ENCODE data around the gene APLN.

APLN gene

GRCh38 chrX:129650821-129651510 lies 3.8 kb downstream of the APLN start:
- TF ChIP-seq, protein P1, sequence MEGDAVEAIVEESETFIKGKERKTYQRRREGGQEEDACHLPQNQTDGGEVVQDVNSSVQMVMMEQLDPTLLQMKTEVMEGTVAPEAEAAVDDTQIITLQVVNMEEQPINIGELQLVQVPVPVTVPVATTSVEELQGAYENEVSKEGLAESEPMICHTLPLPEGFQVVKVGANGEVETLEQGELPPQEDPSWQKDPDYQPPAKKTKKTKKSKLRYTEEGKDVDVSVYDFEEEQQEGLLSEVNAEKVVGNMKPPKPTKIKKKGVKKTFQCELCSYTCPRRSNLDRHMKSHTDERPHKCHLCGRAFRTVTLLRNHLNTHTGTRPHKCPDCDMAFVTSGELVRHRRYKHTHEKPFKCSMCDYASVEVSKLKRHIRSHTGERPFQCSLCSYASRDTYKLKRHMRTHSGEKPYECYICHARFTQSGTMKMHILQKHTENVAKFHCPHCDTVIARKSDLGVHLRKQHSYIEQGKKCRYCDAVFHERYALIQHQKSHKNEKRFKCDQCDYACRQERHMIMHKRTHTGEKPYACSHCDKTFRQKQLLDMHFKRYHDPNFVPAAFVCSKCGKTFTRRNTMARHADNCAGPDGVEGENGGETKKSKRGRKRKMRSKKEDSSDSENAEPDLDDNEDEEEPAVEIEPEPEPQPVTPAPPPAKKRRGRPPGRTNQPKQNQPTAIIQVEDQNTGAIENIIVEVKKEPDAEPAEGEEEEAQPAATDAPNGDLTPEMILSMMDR (conservative IDR thresholded peaks at IDR 0.05; ENCODE audit: control insufficient read depth, insufficient read depth, low read depth, low read length), result no peak
- no peak for DNase-seq (ENCODE audit: low read depth)
- H3K4me3 ChIP-seq (ENCODE audit: control insufficient read depth, low read depth, low read length), result no peak overlapping the region

DNA sequence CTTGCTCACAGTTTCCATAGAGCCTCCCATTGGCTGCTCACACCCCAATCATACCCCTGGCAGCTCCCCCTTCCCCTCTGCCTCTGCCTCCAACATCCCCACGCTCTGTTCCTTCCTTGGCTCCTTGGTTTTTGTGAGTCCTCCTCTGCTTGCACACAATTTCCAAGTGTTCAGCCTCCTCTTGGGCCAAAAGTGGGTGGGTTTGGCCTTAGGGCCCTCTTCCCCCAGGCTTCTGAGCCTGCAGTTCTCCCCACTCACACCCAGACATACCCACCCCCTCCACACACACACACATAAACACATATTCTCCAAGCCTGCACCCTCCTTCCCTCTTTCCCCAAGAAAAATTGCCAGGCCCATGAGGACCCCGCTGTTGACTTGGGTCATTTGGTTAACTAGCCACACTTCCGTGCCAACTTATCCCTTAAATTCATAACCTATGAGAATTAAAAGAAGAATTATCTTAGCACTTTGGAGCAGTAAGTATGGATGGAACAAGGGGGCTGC lies 4.5 kb downstream of the APLN start:
- TF ChIP-seq, protein P1 (conservative IDR thresholded peaks at IDR 0.05; ENCODE audit: control insufficient read depth, insufficient read depth, low read depth, low read length), result no peak
- no peak overlapping the region for H3K4me3 ChIP-seq (ENCODE audit: control insufficient read depth, low read depth, low read length)
- no peak for DNase-seq (ENCODE audit: low read depth)

- no peak overlapping the region for H3K4me3 ChIP-seq (ENCODE audit: control insufficient read depth, low read depth, low read length)
- TF ChIP-seq, protein P1 (conservative IDR thresholded peaks at IDR 0.05; ENCODE audit: control insufficient read depth, insufficient read depth, low read depth, low read length), result no peak
- DNase-seq (ENCODE audit: low read depth), result peak; percentile 57
These were observed 5.2 kb downstream of the APLN start for GRCh38 chrX:129649268-129650182.

DNA sequence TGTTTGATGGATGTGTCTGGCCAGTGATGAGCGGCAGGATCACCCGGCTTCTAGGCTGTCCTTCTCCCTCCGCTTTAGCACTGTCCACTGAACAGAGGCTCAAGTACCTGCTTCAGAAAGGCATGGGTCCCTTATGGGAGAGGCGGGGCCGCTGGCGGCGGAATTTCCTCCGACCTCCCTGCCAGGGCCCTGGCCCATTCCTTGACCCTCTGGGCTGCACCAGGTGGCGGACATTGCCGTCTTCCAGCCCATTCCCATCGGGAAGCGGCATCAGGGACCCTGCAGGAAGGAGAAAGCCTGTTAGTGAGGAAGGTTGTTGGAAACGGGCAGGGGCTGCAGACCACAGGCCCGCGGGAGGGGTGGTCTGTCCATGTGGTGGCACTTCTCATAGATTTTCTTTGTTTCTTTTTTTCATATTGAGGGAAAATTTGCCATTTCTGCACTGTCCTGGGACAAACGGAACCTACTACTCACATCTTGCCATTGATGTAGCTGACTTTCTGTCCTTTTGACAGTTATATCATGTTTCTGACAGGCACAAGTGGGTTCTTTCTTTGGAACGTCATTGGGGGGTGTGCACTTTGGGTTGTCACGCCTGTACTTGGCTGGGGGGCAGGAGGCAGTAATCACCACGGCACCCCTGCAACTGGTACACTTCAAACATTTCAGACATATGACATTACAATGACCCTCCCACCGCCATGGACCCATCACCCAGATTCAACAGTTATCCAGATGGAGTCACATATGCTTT lies 6.1 kb downstream of the APLN start:
- TF ChIP-seq, protein P1 (conservative IDR thresholded peaks at IDR 0.05; ENCODE audit: control insufficient read depth, insufficient read depth, low read depth, low read length), result no peak
- no peak for DNase-seq (ENCODE audit: low read depth)
- no peak overlapping the region for H3K4me3 ChIP-seq (ENCODE audit: control insufficient read depth, low read depth, low read length)

DNA sequence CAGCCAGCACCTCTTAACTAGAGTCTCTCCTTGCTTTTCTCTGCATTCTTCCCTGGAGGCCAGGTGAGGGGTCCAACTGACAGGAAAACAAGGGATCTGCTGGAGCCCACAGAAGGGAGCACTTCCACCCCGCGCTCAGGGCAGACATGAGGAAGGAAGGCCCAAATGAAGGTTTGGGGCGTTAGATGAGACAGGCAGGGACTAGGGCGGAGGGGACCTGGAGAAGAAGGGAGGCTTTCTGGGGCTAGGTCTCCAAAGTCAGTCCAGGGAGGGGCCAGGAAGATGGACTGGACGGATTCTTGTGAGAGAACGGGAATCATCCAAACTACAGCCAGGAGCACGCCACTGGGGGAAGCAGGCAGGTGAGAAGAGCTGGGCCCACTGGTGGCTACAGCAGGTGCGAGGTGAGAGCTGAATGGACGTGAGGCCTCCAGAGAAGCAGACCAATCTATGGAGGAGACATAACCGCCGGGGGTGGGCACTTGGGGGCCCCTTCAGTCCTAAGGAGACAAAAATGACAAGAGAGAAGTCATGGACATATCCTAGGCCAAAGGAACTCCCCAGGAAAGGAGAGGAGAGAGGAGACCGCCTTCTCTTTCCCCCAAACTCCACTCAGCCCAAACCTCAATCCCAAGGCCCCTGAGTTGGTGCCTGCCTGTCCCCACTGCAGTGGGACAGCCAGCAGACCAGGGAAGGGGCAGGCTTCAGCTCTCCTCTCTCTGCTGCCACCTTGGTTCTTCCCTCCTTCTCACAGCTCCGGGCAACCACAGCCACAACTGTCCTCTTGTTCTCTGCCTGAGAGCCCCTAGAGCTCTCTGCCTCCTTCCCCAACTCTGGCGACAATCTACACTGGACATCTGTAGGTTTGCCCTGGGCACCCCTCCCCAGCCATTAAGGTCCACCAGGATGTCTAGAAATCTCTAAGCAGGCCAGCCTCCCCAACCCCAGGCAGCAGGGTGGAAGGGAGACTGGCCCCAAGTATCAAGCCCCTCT lies 7.0 kb downstream of the APLN start:
- no peak for DNase-seq (ENCODE audit: low read depth)
- H3K4me3 ChIP-seq (ENCODE audit: control insufficient read depth, low read depth, low read length), result no peak overlapping the region
- TF ChIP-seq, protein P1 (conservative IDR thresholded peaks at IDR 0.05; ENCODE audit: control insufficient read depth, insufficient read depth, low read depth, low read length), result no peak
